HG03045 (cell line): ENCODE measurements around the gene LMTK2.
A peak's percentile ranks its signal among the peaks of the same experiment; 100 is the strongest.
"Not testable (repeated sequence)": the region's sequence is repeated elsewhere in the genome, so short reads cannot be mapped to it uniquely, and the experiment has no call there.

Source experiments
- ATAC-seq: cut with Tn5 transposase; IDR thresholded peaks from one replicate; pipeline ENCODE4 v1.9.1; 2021; ENCODE audit warnings: mild to moderate bottlenecking, moderate library complexity; ENCODE audit not compliant: unreplicated experiment

The LMTK2 gene

DNA sequence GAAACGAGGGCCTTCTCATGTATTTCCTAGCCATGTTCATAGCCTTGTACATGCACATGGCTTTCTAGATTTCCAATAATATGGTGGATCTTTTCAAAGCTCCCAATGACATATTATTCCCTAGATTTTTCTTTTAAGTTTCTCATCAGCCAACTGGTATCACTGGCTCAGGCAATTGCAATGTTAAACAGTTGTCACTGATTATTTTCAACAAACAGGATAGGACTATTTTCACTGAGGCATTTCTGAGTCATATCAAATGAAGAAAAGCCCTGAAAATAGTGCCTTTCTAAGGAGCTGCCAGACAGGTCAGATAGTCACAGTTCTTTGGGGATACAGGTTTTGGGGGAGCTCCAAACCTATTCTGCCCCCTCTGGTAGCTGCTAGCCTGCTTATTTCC, 4.5 kb upstream of the LMTK2 start:
- ATAC-seq = no peak

GRCh38 chr7:98105942-98106544, 619 bp upstream of the LMTK2 start:
- ATAC-seq = peak; percentile 1

GRCh38 chr7:98107313-98107721, 655 bp downstream of the LMTK2 start:
- ATAC-seq = peak; percentile 3

- no peak for ATAC-seq
Observed at GRCh38 chr7:98110249-98111022, 3.8 kb downstream of the LMTK2 start.

- no peak for ATAC-seq
Observed at GRCh38 chr7:98112077-98112476, 5.4 kb downstream of the LMTK2 start.

DNA sequence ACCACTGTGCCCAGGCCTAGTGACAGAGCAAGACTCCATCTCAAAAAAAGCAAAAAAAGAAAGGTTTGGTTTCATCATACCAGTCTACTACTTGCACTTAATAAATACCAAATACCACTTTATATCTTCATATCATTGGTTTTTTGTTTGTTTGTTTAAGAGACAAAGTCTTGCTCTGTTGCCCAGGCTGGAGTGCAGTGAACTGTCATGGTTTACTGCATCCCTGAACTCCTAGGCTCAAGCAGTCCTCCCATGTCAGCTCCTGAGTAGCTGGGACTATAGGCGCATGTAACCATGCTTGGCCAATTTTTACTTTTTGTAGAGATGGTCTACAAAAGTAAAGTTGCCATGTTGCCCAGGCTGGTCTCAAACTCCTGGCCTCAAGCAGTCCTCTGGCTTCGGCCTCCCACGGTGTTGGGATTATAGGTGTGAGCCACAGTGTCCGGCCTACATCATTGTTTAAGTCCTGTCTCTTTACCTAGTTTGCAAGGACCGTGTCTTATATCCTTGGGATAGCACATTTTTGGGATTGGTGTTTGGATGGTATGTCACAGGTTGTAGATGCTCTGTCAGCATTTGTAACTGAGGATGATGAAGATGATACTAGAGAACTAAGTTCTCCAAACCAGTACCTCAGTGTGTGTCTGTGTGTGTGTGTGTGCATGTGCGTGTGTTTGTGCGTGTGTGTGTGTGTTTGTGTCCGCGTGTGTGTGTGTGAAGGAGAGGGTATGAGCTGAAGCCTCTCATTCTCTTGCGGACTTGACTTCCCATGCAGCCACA, 9.3 kb downstream of the LMTK2 start:
- ATAC-seq = no peak

DNA sequence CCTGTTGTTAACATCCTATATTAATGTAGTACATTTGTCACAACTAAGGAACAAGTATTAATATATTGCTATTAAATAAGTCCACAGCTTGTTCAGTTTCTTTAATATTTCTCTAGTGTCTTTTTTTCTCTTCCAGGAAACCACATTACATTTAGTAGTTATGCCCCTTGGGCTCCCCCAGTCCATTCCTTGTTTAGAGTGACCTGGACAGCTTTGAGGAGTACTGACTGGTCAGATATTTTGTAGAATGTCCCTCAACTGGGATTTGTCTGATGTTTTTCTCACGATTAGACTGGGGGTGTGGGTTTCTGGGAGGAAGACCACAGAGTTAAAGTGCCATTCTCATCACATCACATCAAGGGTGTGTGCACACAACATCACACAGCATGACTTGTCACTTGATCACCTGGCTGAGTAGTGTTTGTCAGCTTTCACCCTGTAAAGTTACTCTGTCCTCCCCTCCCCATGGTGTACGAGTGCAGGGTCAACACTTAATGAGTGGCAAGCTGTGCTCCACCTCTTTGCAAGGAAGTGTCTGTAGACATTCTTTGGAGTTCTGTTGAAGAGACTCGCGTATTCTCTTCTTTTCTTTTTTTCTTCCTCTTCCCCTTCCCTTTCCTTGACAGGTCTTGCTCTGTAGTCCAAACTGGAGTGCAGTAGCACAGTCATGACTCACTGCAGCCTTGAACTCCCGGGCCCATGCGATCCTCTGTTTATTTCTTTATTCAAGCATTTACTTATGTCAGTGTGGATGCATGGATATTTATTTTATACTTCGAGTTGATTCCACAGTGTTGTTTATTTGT, 10.2 kb downstream of the LMTK2 start:
- no peak for ATAC-seq

GRCh38 chr7:98119256-98119918, 12.7 kb downstream of the LMTK2 start:
- no peak for ATAC-seq

- no peak for ATAC-seq
Observed at GRCh38 chr7:98120559-98120958, 13.9 kb downstream of the LMTK2 start.

GRCh38 chr7:98121388-98121787, 14.7 kb downstream of the LMTK2 start:
- ATAC-seq = not testable (repeated sequence)

GRCh38 chr7:98123365-98123696, 16.7 kb downstream of the LMTK2 start:
- no peak for ATAC-seq

DNA sequence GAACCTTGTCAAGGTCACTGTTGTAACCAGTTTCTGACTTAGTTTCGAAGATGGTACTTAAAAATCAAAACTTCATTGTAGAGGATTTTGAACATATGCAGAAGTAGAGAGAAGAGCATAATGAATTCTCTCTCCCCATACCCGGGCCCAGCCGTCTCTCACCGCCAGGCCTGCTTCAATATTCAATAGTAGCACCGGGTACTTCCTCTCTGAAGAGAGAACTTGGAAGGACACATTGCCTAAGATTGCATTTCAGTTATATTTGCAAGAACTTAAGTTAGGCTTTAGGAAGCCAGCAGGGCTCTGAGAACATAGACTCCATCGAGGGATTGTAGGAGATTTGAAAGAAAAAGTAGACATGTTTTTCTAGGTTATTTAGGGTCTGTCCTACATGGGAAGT, 19.1 kb downstream of the LMTK2 start:
- no peak for ATAC-seq

GRCh38 chr7:98126311-98127142, 19.9 kb downstream of the LMTK2 start:
- ATAC-seq = no peak

DNA sequence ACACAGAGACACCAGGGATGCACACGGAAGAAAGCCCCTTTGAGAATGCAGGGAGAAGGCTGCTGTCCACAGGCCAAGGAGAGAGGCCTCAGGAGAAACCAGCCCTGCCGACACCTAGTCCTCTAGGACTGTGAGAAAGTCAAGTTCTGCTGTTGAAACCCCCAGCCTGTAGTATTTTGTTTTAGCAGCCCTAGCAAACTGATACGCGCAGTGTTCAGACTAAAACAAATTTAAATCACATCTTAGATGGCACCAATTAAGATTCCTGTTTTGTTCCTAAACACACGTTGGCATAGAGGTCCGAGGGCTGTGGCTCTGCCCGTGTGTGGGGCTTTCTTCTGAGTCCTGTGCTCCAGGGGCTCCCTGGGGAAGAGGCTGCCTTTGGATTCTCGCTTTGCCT, 21.7 kb downstream of the LMTK2 start:
- no peak for ATAC-seq

DNA sequence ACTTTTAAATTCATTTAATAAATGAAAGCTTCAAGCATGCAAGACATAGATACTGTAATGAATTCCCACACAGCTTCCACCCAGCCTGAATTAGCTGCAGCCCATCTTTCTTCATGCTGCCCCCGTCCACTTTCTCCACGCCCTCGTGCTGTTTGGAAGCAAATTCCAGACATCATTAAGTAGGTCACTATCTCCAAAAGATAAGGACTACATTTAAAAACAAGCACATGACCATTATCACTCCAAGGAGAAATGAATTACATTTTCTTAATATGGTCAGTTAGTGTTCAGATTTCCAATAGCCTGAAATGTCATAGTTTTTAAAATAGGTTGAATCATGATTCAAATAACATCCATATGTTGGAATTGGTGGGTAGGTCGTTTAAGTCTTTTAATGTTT, 24.3 kb downstream of the LMTK2 start:
- no peak for ATAC-seq

- ATAC-seq = peak; percentile 78
Observed at GRCh38 chr7:98133181-98133580, 26.5 kb downstream of the LMTK2 start.

- ATAC-seq = no peak
Observed at GRCh38 chr7:98133621-98134303, 27.1 kb downstream of the LMTK2 start.

- ATAC-seq = no peak
Observed at GRCh38 chr7:98134420-98135228, 28.0 kb downstream of the LMTK2 start.
